Measurements from ENCODE around the gene PLXNA4. TPM values are rescaled to one million over a fixed set of nuclear protein-coding genes. Genes with fewer than 3 reads are reported as not detected.
"Not testable (repeated sequence)": the region's sequence is repeated elsewhere in the genome, so short reads cannot be mapped to it uniquely, and the experiment has no call there.

Gene PLXNA4
- total RNA-seq, 1 donor from 2014 or later, result 103 TPM

DNA sequence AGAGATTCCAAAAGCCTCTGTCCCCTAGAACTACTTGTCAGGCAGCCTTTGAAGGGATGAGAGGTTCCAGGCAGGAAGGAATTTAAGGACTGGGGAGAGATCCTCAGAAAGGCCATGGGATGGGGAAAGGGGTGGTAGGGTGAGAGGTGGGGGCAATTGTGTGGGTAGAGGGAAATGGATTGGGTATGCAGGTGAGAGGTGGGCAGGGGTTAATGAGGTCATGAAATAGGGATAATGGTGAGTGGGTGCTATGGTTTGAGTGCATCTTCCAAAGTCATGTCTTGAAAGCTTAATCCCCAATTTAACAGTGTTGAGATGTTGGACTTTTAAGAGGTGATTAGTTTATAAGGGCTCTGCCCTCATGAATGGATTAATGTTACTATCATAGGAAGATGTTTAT lies 383.5 kb downstream of the PLXNA4 start:
- DNase-seq, result no peak

GRCh38 chr7:132191418-132191817 lies 384.9 kb downstream of the PLXNA4 start:
- no peak for DNase-seq

DNA sequence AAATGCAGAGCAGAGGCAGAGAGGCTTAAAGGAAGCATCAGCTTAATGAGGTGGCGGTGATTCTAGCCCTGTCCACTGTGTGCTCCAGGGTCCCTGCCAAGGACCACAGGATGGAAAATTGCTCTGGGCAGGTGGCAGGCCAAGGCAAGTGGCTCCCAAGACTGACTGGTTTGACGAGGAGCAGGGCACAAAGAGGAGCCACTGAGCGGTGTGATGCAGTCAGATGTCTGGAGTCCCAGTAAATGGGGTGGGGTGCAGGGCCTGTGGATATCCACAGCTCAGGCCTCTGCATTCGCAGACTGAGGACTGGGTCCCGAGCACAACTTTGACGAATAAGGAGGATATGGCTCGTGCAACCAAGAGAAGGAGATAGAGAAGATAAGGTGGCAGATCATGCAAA lies 385.6 kb downstream of the PLXNA4 start:
- no peak for DNase-seq

GRCh38 chr7:132189881-132190280 lies 386.4 kb downstream of the PLXNA4 start:
- DNase-seq, result no peak

DNA sequence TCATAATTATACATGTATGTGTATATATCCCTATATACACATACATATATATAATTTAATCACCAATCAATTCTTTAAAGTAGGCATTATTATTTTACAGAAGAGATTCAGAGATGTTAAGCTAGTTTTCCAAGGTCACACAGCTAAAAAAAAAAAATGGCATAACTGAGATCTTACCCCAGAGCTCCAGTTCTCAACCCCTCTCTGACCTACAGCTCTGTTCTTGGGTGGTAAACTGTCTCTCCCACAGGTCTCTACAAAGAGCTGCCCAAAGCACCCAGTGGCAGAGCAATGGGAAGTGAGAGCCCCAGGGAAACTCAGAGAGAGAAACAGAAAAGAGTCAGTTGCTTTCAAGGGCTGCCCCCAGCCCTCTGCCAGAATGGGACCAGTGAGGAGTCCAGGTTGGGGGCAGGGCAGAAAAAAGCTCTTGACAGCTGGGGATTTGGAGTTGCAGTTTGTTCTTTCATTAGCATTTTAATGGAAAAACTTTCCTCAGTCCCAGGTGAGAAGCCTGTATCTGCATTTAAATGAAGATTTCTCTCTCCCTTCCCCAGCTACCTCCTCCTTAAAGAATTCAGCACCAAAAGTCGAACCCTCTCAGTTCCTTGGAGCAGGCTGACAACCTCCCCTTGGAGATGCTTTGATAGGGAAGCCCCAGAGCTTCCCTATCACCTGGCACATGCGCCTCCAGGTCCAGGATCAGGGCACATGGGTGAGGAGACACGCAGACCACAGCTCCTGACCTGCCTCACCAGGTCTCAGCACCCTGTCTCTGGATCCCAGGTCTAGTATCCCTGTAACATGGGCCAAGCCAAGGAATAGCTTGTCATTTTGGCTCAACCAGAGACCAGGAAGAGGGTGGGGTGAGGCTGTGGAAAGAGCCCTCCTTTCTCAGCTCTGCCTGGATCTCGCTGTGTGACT lies 388.1 kb downstream of the PLXNA4 start:
- DNase-seq, result no peak

GRCh38 chr7:132187391-132187790 lies 388.9 kb downstream of the PLXNA4 start:
- no peak for DNase-seq

DNA sequence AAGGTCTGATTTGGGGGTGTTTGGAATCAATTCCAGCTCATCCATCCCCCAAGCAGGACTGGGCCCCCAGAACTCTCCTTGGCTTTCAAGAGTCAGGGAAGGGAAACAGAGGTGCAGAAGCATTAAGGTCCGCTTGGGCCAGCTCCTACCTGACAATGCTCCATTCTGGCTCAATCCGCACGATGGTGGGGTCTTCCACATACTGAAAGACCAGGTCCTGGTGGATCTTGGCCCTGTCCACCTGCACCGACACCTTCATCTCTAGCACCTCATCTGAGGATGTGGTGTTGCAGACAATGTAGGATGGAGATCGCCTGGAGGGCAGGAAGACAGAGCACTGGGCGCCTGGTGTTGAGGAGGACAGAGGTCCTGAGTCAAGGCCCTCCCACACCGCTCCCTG lies 391.1 kb downstream of the PLXNA4 start:
- no peak for DNase-seq

DNA sequence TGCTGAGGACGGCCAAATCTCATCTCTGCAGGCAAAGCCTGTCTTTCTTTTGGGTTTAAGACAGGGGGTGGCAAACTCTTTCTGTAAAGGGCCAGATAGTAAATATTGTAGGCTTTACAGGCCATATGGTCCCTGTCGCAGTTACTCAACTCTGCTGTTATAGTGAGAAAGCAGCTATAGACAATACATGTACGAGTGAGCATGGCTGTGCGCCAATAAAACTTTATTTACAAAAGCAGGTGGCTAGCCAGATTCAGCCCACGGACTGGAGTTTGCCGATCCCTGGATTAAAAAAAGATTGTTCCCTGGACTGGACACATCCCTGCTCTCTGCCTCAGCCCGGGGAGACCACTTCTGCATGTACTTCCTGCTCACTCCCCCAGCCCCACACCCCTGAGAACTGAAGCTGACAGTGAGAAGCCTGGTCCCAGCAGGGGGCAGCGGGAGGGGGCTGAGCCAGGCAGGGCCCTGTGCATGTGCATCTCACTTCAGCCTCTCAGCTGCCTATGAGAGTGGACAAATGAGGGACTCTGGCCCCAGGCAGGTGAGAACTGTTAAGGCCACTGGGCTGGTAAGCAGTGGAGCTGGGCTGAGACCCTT lies 392.4 kb downstream of the PLXNA4 start:
- DNase-seq, result no peak

GRCh38 chr7:132182992-132183391 lies 393.3 kb downstream of the PLXNA4 start:
- DNase-seq, result no peak

DNA sequence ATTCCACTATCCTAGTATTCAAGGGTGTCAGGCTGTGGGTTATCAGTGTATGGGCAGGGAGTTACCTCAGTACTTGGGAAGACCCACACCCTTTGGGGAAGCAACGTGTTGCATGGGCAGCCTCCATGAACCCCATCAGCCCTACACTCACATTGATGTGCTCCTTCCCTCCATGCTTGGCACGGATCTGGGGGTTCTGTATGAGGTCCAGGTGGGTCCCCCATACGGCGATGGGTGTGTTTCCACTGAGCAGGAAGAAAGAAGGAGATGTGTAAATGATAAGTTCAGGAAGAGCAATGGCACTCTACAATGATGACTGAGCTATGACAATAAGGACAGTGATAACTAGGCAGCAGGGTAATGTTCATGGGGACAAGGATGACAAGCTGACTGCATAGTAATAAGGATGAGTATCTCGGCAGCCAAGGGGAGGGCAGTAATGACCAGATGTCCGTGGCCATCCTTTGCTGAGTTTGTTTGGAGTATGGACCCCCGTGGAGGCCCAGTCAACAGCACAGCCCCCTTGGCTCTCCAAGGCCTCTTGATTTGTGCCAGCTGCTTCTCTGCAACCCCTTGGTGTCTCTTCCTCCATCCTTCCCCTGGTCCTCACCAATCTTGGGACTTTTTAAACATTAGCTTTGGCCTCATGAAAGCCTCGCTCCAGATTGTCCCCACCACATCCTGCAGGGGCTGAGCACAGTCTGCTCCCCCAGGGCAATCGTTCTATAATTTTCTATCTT lies 394.2 kb downstream of the PLXNA4 start:
- no peak for DNase-seq

DNA sequence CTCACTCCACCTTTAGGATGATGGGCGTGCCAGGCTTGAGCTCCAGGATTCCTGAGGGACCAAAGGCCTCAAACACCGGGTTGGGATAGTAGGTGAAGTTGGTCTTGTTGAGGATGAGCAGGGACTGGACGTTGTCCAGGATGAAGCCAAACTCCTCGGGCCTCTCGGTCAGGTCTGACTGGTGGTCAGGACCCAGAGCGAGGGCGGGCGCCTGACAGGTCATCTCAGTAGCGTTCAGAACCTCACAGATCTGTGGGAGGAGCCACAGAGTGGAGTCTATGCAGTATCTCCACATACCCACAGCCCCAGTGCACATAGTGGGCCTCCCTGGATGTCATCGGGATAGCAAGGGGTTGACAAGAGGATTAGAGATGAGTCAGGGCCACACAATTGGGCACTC lies 394.9 kb downstream of the PLXNA4 start:
- DNase-seq, result no peak

- DNase-seq, result no peak
These were observed 395.8 kb downstream of the PLXNA4 start for GRCh38 chr7:132180481-132180880.

DNA sequence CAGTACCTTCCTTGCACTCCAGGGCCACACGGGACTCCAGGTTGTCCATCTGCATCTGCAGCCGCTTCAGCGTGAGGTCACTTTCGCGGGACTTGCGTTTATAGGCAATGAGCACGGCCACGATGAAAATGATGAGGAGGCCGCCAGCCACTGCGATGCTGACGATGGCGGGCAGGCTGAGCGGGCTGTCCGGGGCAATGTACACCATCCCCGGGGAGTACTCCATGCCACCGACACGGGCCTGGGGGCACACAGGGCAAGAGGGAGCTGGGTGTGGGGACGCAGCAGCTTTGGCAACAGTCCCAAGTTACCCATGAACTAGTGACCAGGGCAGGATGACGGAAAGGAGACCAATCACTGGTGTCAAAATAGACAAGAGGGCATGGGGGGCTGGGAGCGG lies 396.6 kb downstream of the PLXNA4 start:
- no peak for DNase-seq

DNA sequence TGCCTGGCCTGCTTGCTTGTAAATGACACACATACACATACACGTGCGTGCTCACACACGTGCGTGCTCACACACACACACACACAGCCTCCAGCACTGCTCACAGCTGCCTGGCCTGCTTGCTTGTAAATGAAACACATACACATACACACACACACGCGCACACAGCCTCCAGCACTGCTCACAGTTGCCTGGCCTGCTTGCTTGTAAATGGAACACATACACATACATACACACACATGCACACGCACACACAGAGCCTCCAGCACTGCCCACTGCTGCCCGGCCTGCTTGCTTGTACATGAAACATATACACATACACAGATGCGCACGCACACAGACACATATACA lies 397.2 kb downstream of the PLXNA4 start:
- no peak for DNase-seq

- not testable (repeated sequence) for DNase-seq
These were observed 397.7 kb downstream of the PLXNA4 start for GRCh38 chr7:132178402-132179079.

- no peak for DNase-seq
These were observed 398.4 kb downstream of the PLXNA4 start for GRCh38 chr7:132177708-132178401.

DNA sequence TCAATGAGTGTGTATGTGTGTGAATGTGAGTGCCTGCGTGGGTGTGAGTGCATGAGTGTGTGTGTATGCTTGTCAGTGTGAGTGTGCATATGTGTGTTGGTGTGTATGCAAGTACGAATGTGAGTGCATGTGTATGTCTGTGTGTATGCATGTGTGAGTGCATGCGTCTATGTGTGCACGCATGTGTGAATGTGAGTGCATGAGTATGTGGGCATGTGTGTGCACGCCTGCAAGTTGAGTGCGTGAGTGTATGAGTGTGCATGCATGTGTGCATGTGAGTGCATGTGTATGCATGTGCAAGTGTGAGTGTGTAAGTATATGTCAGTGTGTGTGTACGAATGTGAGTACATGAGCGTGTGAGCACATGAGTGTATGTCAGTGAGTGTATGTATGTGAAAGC lies 399.6 kb downstream of the PLXNA4 start:
- no peak for DNase-seq

DNA sequence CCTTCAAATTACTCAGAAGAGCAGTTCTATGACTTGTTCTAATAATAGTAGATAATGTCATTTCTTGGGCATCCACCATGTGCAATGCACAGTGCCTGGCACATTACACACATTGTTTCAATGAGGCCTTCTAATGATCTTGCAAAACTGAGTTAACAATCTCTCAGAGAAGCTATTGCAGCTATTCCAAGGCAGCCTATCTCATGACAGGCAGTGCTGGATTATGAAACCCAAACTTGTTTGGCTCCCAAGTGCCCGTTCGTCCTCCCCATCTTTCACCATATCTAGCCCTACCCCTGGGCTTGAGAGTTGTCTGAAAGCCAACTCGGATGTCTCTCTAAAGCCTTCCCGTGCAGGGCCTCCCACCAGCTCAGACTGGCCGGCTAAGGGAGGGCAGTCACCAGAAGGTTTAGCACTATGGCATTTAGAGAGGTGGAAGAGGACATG lies 405.1 kb downstream of the PLXNA4 start:
- DNase-seq, result no peak

- DNase-seq, result no peak
These were observed 406.5 kb downstream of the PLXNA4 start for GRCh38 chr7:132169730-132170129.

DNA sequence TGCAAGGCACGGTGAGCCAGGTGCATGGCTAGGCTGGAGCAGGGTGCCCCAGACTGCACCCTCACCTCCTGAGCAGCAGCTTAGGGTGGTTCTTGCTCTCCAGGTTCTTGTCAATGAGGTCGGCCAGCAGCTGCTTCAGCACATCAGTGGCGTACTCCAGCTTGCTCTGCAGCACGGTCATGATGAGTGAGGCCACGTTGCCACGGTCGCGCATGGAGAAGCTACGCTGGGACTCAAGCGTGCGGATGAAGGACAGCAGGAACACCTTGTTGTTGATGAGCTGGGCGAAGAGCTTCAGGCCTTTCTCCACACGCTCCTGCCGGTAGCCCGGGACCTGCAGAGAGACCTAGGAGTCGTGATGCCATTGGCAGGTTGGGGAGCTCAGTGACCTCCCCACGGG lies 408.0 kb downstream of the PLXNA4 start:
- no peak for DNase-seq

GRCh38 chr7:132165695-132166094 lies 410.6 kb downstream of the PLXNA4 start:
- not testable (repeated sequence) for DNase-seq

DNA sequence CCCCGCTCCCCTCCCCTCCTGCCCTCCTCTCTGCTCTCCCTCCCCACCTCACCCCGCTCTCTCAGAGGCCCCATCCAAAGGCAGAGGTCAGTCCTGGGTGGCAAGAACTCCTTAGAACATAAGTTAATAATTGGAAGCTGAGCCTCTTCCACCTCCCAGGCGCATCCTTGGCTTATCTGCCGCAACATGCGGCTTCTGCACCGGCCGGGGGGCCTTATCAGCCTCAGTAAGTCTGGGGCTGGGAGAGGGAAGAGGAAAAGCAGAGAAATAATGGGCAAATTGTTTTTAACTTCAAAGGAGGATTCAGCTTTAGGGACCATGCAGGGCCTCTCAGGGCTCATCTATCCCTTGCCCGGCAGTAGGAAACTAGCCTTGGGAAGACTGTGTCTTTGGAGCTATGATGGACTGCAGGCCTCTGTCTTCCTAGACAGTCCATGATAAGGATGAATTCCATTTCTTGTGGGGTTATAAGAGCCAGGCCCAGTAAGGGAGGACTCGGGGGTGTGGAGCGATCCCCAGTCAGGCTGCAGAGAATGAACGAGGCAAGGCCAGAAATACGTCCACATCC lies 411.6 kb downstream of the PLXNA4 start:
- DNase-seq, result no peak
